ENCODE results near the gene IDH3A.

- TF ChIP-seq CTCF (IDR thresholded peaks at IDR 0.05; ENCODE audit: low read depth, low read length, poor library complexity, severe bottlenecking) (no peak), EZH2phosphoT487 (IDR thresholded peaks at IDR 0.05; ENCODE audit: borderline replicate concordance, low read length) (no peak)
Measured at GRCh38 chr15:78205337-78205736, 56.2 kb downstream of the IDH3A start.
